ENCODE measurements around the gene CENPM.

- TF ChIP-seq BHLHE40 (IDR thresholded peaks at IDR 0.05; ENCODE audit: low read length) (no peak), CHD2 (IDR thresholded peaks at IDR 0.05; ENCODE audit: low read depth, low read length) (no peak), POLR2AphosphoS5 (IDR thresholded peaks at IDR 0.05; ENCODE audit: control insufficient read depth, insufficient read depth, low read depth, low read length) (no peak), RBM22 (IDR thresholded peaks at IDR 0.05; ENCODE audit: low read depth, low read length, poor library complexity, severe bottlenecking) (no peak), CTCF (IDR thresholded peaks at IDR 0.05 in 2 of 3, conservative IDR thresholded peaks at IDR 0.05 in 1 of 3; ENCODE audit: insufficient read depth in 2 of 3, low read depth in 1 of 3, low read length in 3 of 3) (no peak)
Observed at GRCh38 chr22:41976961-41977566, 30.1 kb upstream of the CENPM start.

Measured in K562 (cell line).